Activated effector memory CD4-positive, alpha-beta T cell treated with anti-CD3 and anti-CD28 coated beads, Interleukin-2, amount 50 U/mL, for 16 hours (primary cell): ENCODE data around the gene FUNDC1.
A peak's percentile ranks its signal among the peaks of the same experiment; 100 is the strongest.
"Not testable (repeated sequence)": the region's sequence is repeated elsewhere in the genome, so short reads cannot be mapped to it uniquely, and the experiment has no call there.

Source experiments
- DNase-seq: peaks from one replicate; pipeline ENCODE4 v3.0.0-alpha.2; 2020

Gene FUNDC1

GRCh38 chrX:44542567-44543325 lies at the start of gene FUNDC1:
FUNDC1 (minus strand) TSS chrX:44542859; CDS start chrX:44542832, 27 bp downstream.
- DNase-seq, result peak; percentile 95

- no peak for DNase-seq
These were observed 43.2 kb upstream of the FUNDC1 start for GRCh38 chrX:44585866-44586265.

- no peak for DNase-seq
These were observed 37.8 kb upstream of the FUNDC1 start for GRCh38 chrX:44580466-44580865.

GRCh38 chrX:44572340-44572938 lies 29.8 kb upstream of the FUNDC1 start:
- no peak for DNase-seq

GRCh38 chrX:44570522-44570921 lies 27.9 kb upstream of the FUNDC1 start:
- DNase-seq, result no peak

GRCh38 chrX:44569122-44569521 lies 26.5 kb upstream of the FUNDC1 start:
- DNase-seq, result no peak

- DNase-seq, result no peak
These were observed 25.5 kb upstream of the FUNDC1 start for GRCh38 chrX:44568196-44568595.

GRCh38 chrX:44561896-44562295 lies 19.2 kb upstream of the FUNDC1 start:
- not testable (repeated sequence) for DNase-seq

- DNase-seq, result no peak
These were observed 7.9 kb upstream of the FUNDC1 start for GRCh38 chrX:44550563-44550962.

- not testable (repeated sequence) for DNase-seq
These were observed 2.8 kb upstream of the FUNDC1 start for GRCh38 chrX:44545454-44545853.

- DNase-seq, result no peak
These were observed 1.4 kb upstream of the FUNDC1 start for GRCh38 chrX:44544036-44544435.

- no peak for DNase-seq
These were observed 6.5 kb downstream of the FUNDC1 start for GRCh38 chrX:44536198-44536597.

- DNase-seq, result no peak
These were observed 13.3 kb downstream of the FUNDC1 start for GRCh38 chrX:44529310-44529709.

GRCh38 chrX:44514272-44514671 lies 28.4 kb downstream of the FUNDC1 start:
- no peak for DNase-seq

- DNase-seq, result no peak
These were observed 35.4 kb downstream of the FUNDC1 start for GRCh38 chrX:44507292-44507691.

GRCh38 chrX:44506678-44507077 lies 36.0 kb downstream of the FUNDC1 start:
- DNase-seq, result no peak

- DNase-seq, result no peak
These were observed 39.1 kb downstream of the FUNDC1 start for GRCh38 chrX:44503560-44503959.

GRCh38 chrX:44495091-44495490 lies 47.6 kb downstream of the FUNDC1 start:
- DNase-seq, result no peak

GRCh38 chrX:44494357-44494756 lies 48.3 kb downstream of the FUNDC1 start:
- no peak for DNase-seq

- no peak for DNase-seq
These were observed 53.1 kb downstream of the FUNDC1 start for GRCh38 chrX:44489515-44489914.

GRCh38 chrX:44484607-44485146 lies 58.0 kb downstream of the FUNDC1 start:
- DNase-seq, result no peak

- DNase-seq, result no peak
These were observed 58.6 kb downstream of the FUNDC1 start for GRCh38 chrX:44483965-44484606.

- DNase-seq, result no peak
These were observed 60.1 kb downstream of the FUNDC1 start for GRCh38 chrX:44482575-44482974.

- DNase-seq, result no peak
These were observed 62.1 kb downstream of the FUNDC1 start for GRCh38 chrX:44480591-44480990.
